ENCODE results near the gene F10.

- TF ChIP-seq POLR2A (IDR thresholded peaks at IDR 0.05; ENCODE audit: low read length), result no peak
- no peak for TF ChIP-seq GATA1 (IDR thresholded peaks at IDR 0.05; ENCODE audit: low read depth, low read length)
Observed at GRCh38 chr13:113162783-113163685, 40.4 kb downstream of the F10 start.
